Retina (tissue), 1 donor: ENCODE measurements around the gene UBE2I.
"Not testable (repeated sequence)": the region's sequence is repeated elsewhere in the genome, so short reads cannot be mapped to it uniquely, and the experiment has no call there.

Source experiments
- DNase-seq: peaks from one replicate; pipeline ENCODE4 v3.0.0-alpha.2; 2016

The UBE2I gene

GRCh38 chr16:1308977-1309885, at the start of gene UBE2I:
UBE2I (plus strand) TSS chr16:1309636; CDS start chr16:1314031, 4,395 bp downstream.
- peak; percentile 100 for DNase-seq

GRCh38 chr16:1259760-1260068, 49.7 kb upstream of the UBE2I start:
- no peak for DNase-seq

GRCh38 chr16:1260101-1260680, 49.2 kb upstream of the UBE2I start:
- no peak for DNase-seq

GRCh38 chr16:1261131-1261892, 48.1 kb upstream of the UBE2I start:
- DNase-seq: peak; percentile 60

- no peak for DNase-seq
These were observed 47.1 kb upstream of the UBE2I start for GRCh38 chr16:1262210-1262845.

- no peak for DNase-seq
These were observed 46.6 kb upstream of the UBE2I start for GRCh38 chr16:1262846-1263221.

GRCh38 chr16:1263591-1264344, 45.7 kb upstream of the UBE2I start:
- DNase-seq: no peak

- DNase-seq: no peak
These were observed 44.9 kb upstream of the UBE2I start for GRCh38 chr16:1264345-1265089.

- no peak for DNase-seq
These were observed 44.3 kb upstream of the UBE2I start for GRCh38 chr16:1265090-1265630.

- DNase-seq: no peak
These were observed 43.6 kb upstream of the UBE2I start for GRCh38 chr16:1265826-1266225.

GRCh38 chr16:1269418-1269817, 40.0 kb upstream of the UBE2I start:
- not testable (repeated sequence) for DNase-seq

GRCh38 chr16:1271380-1271723, 38.1 kb upstream of the UBE2I start:
- no peak for DNase-seq

- DNase-seq: not testable (repeated sequence)
These were observed 37.6 kb upstream of the UBE2I start for GRCh38 chr16:1271724-1272413.

- DNase-seq: no peak
These were observed 36.8 kb upstream of the UBE2I start for GRCh38 chr16:1272453-1273198.

- DNase-seq: no peak
These were observed 35.6 kb upstream of the UBE2I start for GRCh38 chr16:1273816-1274215.

GRCh38 chr16:1274767-1275166, 34.7 kb upstream of the UBE2I start:
- no peak for DNase-seq

GRCh38 chr16:1275791-1276579, 33.5 kb upstream of the UBE2I start:
- no peak for DNase-seq

- no peak for DNase-seq
These were observed 32.9 kb upstream of the UBE2I start for GRCh38 chr16:1276580-1276878.

GRCh38 chr16:1277151-1277598, 32.3 kb upstream of the UBE2I start:
- DNase-seq: no peak
